ENCODE data around the gene MIOX. TPM values are rescaled to one million over a fixed set of nuclear protein-coding genes. Genes with fewer than 3 reads are reported as not detected.
A peak's percentile ranks its signal among the peaks of the same experiment; 100 is the strongest.

The MIOX gene
- total RNA-seq, 1 donor from 2014 or later = 0.99 TPM

GRCh38 chr22:50447576-50448551 is 38.8 kb upstream of the MIOX start:
- no peak for DNase-seq (ENCODE audit: low spot score)
- TF ChIP-seq CTCF (IDR thresholded peaks at IDR 0.05) = no peak
- Mint-ChIP-seq H3K4me3 (ENCODE audit: unreplicated experiment) (no peak overlapping the region), H3K27me3 (ENCODE audit: low read depth) (no peaks in the 10 kb centered on the region), H3K4me1 (ENCODE audit: low read depth) (peaks cover 17% of the 10 kb centered on the region), H3K36me3 (ENCODE audit: low read depth) (peaks cover 19% of the 10 kb centered on the region), H3K9me3 (ENCODE audit: low read depth) (no peaks in the 10 kb centered on the region), H3K27ac (ENCODE audit: unreplicated experiment) (no peak overlapping the region)

- no peak for DNase-seq (ENCODE audit: low spot score)
- Mint-ChIP-seq H3K4me3 (ENCODE audit: unreplicated experiment) (no peak overlapping the region), H3K4me1 (ENCODE audit: low read depth) (no peaks in the 10 kb centered on the region), H3K9me3 (ENCODE audit: low read depth) (no peaks in the 10 kb centered on the region), H3K27ac (ENCODE audit: unreplicated experiment) (peak overlapping the region; percentile 71), H3K27me3 (ENCODE audit: low read depth) (no peaks in the 10 kb centered on the region), H3K36me3 (ENCODE audit: low read depth) (peaks cover 28% of the 10 kb centered on the region)
- TF ChIP-seq CTCF (IDR thresholded peaks at IDR 0.05) = no peak
Observed at GRCh38 chr22:50452649-50453048, 34.0 kb upstream of the MIOX start.

- no peaks in the 10 kb centered on the region for H3K4me1 Mint-ChIP-seq (ENCODE audit: low read depth)
- no peaks in the 10 kb centered on the region for H3K9me3 Mint-ChIP-seq (ENCODE audit: low read depth)
- H3K36me3 Mint-ChIP-seq (ENCODE audit: low read depth) = peaks cover 26% of the 10 kb centered on the region
- no peak overlapping the region for H3K27ac Mint-ChIP-seq (ENCODE audit: unreplicated experiment)
- no peak overlapping the region for H3K4me3 Mint-ChIP-seq (ENCODE audit: unreplicated experiment)
- no peak for DNase-seq (ENCODE audit: low spot score)
- no peak for TF ChIP-seq CTCF (IDR thresholded peaks at IDR 0.05)
- H3K27me3 Mint-ChIP-seq (ENCODE audit: low read depth) = no peaks in the 10 kb centered on the region
Observed at GRCh38 chr22:50454556-50455075, 32.0 kb upstream of the MIOX start.

- no peak for DNase-seq (ENCODE audit: low spot score)
- Mint-ChIP-seq H3K4me1 (ENCODE audit: low read depth) (no peaks in the 10 kb centered on the region), H3K36me3 (ENCODE audit: low read depth) (peaks cover 25% of the 10 kb centered on the region), H3K27ac (ENCODE audit: unreplicated experiment) (no peak overlapping the region), H3K9me3 (ENCODE audit: low read depth) (no peaks in the 10 kb centered on the region), H3K4me3 (ENCODE audit: unreplicated experiment) (no peak overlapping the region), H3K27me3 (ENCODE audit: low read depth) (no peaks in the 10 kb centered on the region)
- no peak for TF ChIP-seq CTCF (IDR thresholded peaks at IDR 0.05)
Observed at GRCh38 chr22:50455201-50455600, 31.5 kb upstream of the MIOX start.

- Mint-ChIP-seq H3K4me3 (ENCODE audit: unreplicated experiment) (no peak overlapping the region), H3K9me3 (ENCODE audit: low read depth) (no peaks in the 10 kb centered on the region), H3K27ac (ENCODE audit: unreplicated experiment) (no peak overlapping the region), H3K4me1 (ENCODE audit: low read depth) (no peaks in the 10 kb centered on the region), H3K27me3 (ENCODE audit: low read depth) (no peaks in the 10 kb centered on the region), H3K36me3 (ENCODE audit: low read depth) (peaks cover 26% of the 10 kb centered on the region)
- DNase-seq (ENCODE audit: low spot score) = no peak
- TF ChIP-seq CTCF (IDR thresholded peaks at IDR 0.05) = no peak
Observed at GRCh38 chr22:50456026-50456425, 30.6 kb upstream of the MIOX start.
